ENCODE results near the gene MGAT4C. TPM values are rescaled to one million over a fixed set of nuclear protein-coding genes. Genes with fewer than 3 reads are reported as not detected.

Gene MGAT4C
- total and polyA plus RNA-seq, 2 donors from 2014 or later: 0.16 TPM; not detected in 1

- Histone ChIP-seq H3K4me3 (ENCODE audit: low read length in 3 of 3) (no peak overlapping the region), H3K9me3 (ENCODE audit: control insufficient read depth in 2 of 3, insufficient read depth in 1 of 3, low read length in 3 of 3) (no peaks in the 10 kb centered on the region), H3K9ac (ENCODE audit: low read length in 3 of 3) (no peak overlapping the region), H3K4me1 (ENCODE audit: control insufficient read depth in 2 of 3, insufficient read depth in 2 of 3, low read depth in 1 of 3, low read length in 3 of 3) (no peaks in the 10 kb centered on the region), H3K36me3 (ENCODE audit: control insufficient read depth in 2 of 3, insufficient read depth in 3 of 3, low read length in 3 of 3) (no peaks in the 10 kb centered on the region), H3K27ac (ENCODE audit: low read depth in 2 of 2, low read length in 2 of 2) (no peak overlapping the region), H3K27me3 (ENCODE audit: control insufficient read depth, insufficient read depth, low read length) (no peaks in the 10 kb centered on the region)
- no peak for DNase-seq
- no peak for FAIRE-seq
- intact Hi-C loops (cut with DNase I): no loop called here
- TF ChIP-seq CTCF (IDR thresholded peaks at IDR 0.05; ENCODE audit: borderline replicate concordance, extremely low read depth, insufficient read depth): no peak
Observed at GRCh38 chr12:85947286-85947685, 308.9 kb downstream of the MGAT4C start.

GRCh38 chr12:85946375-85946774 is 309.8 kb downstream of the MGAT4C start:
- no peaks in the 10 kb centered on the region for H3K27me3 ChIP-seq (ENCODE audit: control insufficient read depth, insufficient read depth, low read length)
- H3K9ac ChIP-seq (ENCODE audit: low read length in 3 of 3): no peak overlapping the region
- H3K4me3 ChIP-seq (ENCODE audit: low read length in 3 of 3): no peak overlapping the region
- H3K9me3 ChIP-seq (ENCODE audit: control insufficient read depth in 2 of 3, insufficient read depth in 1 of 3, low read length in 3 of 3): no peaks in the 10 kb centered on the region
- TF ChIP-seq CTCF (IDR thresholded peaks at IDR 0.05; ENCODE audit: borderline replicate concordance, extremely low read depth, insufficient read depth): no peak
- H3K36me3 ChIP-seq (ENCODE audit: control insufficient read depth in 2 of 3, insufficient read depth in 3 of 3, low read length in 3 of 3): no peaks in the 10 kb centered on the region
- no peaks in the 10 kb centered on the region for H3K4me1 ChIP-seq (ENCODE audit: control insufficient read depth in 2 of 3, insufficient read depth in 2 of 3, low read depth in 1 of 3, low read length in 3 of 3)
- DNase-seq (no peak), FAIRE-seq (no peak)
- intact Hi-C loops (cut with DNase I): no loop called here
- no peak overlapping the region for H3K27ac ChIP-seq (ENCODE audit: low read depth in 2 of 2, low read length in 2 of 2)

- DNase-seq (peak in 2 of 5 donors; percentile 55 to 74), FAIRE-seq (no peak)
- no peaks in the 10 kb centered on the region for H3K27me3 ChIP-seq (ENCODE audit: control insufficient read depth, insufficient read depth, low read length)
- no peak overlapping the region for H3K4me3 ChIP-seq (ENCODE audit: low read length in 3 of 3)
- no peaks in the 10 kb centered on the region for H3K9me3 ChIP-seq (ENCODE audit: control insufficient read depth in 2 of 3, insufficient read depth in 1 of 3, low read length in 3 of 3)
- intact Hi-C loops (cut with DNase I): no loop called here
- H3K4me1 ChIP-seq (ENCODE audit: control insufficient read depth in 2 of 3, insufficient read depth in 2 of 3, low read depth in 1 of 3, low read length in 3 of 3): no peaks in the 10 kb centered on the region
- H3K9ac ChIP-seq (ENCODE audit: low read length in 3 of 3): no peak overlapping the region
- no peak for TF ChIP-seq CTCF (IDR thresholded peaks at IDR 0.05; ENCODE audit: borderline replicate concordance, extremely low read depth, insufficient read depth)
- no peak overlapping the region for H3K27ac ChIP-seq (ENCODE audit: low read depth in 2 of 2, low read length in 2 of 2)
- H3K36me3 ChIP-seq (ENCODE audit: control insufficient read depth in 2 of 3, insufficient read depth in 3 of 3, low read length in 3 of 3): no peaks in the 10 kb centered on the region
Observed at GRCh38 chr12:85927166-85927565, 329.0 kb downstream of the MGAT4C start.

- Histone ChIP-seq H3K36me3 (ENCODE audit: control insufficient read depth in 2 of 3, insufficient read depth in 3 of 3, low read length in 3 of 3) (no peaks in the 10 kb centered on the region), H3K27ac (ENCODE audit: low read depth in 2 of 2, low read length in 2 of 2) (no peak overlapping the region), H3K9me3 (ENCODE audit: control insufficient read depth in 2 of 3, insufficient read depth in 1 of 3, low read length in 3 of 3) (no peaks in the 10 kb centered on the region), H3K4me1 (ENCODE audit: control insufficient read depth in 2 of 3, insufficient read depth in 2 of 3, low read depth in 1 of 3, low read length in 3 of 3) (no peaks in the 10 kb centered on the region), H3K9ac (ENCODE audit: low read length in 3 of 3) (no peak overlapping the region), H3K4me3 (ENCODE audit: low read length in 3 of 3) (no peak overlapping the region), H3K27me3 (ENCODE audit: control insufficient read depth, insufficient read depth, low read length) (no peaks in the 10 kb centered on the region)
- DNase-seq: peak in 2 of 5 donors; percentile 15 to 40
- intact Hi-C loops (cut with DNase I): no loop called here
- peak; percentile 92 for FAIRE-seq
- TF ChIP-seq CTCF (IDR thresholded peaks at IDR 0.05; ENCODE audit: borderline replicate concordance, extremely low read depth, insufficient read depth): peak; percentile 48
Observed at GRCh38 chr12:85923767-85924331, 332.3 kb downstream of the MGAT4C start.
